ENCODE results near the gene PEX1. TPM values are rescaled to one million over a fixed set of nuclear protein-coding genes. Genes with fewer than 3 reads are reported as not detected.

Gene PEX1
- total and polyA plus RNA-seq, 2 of the 13 experiments (the other 11 are each of a cell fraction or from before 2014, with no cell fraction given), result 16.6 to 22.4 TPM

DNA sequence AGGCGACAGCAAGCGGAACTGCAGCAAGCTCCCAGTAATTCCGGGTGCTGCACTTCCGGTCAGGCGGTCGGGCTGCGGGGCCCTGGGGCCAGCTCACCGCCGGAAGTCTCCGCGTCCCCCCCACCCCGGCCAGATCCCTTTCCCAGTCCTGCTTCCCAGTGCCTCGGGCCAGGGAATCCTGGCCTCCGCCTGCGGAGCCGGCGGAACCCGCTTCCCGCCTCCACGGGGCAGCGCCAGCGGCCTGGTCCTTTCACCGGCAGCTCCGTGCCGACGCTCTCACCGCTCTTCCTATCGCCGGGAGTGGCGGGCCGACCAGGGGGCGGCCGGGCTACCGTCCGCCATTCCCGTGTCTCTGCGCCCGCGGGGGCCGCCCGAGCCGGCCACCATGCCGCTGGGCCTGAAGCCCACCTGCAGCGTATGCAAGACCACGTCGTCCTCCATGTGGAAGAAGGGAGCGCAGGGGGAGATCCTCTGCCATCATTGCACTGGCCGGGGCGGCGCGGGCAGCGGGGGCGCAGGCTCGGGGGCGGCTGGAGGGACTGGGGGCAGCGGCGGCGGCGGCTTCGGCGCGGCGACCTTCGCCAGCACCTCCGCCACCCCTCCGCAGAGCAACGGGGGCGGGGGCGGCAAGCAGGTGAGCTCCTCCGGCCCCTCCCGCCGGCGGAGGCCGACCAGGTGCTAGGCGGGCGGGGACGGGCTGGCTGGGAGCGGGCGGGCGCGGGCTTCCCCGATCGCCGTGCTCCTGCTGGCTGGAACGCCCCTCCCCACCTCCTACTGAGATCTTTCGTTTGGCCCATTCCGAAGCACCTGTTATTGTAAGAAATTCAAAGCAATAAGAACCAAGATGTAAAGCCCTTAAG, 80.7 kb downstream of the PEX1 start, which contains the start of gene GATAD1 (continued):
- TF ChIP-seq, protein P1, sequence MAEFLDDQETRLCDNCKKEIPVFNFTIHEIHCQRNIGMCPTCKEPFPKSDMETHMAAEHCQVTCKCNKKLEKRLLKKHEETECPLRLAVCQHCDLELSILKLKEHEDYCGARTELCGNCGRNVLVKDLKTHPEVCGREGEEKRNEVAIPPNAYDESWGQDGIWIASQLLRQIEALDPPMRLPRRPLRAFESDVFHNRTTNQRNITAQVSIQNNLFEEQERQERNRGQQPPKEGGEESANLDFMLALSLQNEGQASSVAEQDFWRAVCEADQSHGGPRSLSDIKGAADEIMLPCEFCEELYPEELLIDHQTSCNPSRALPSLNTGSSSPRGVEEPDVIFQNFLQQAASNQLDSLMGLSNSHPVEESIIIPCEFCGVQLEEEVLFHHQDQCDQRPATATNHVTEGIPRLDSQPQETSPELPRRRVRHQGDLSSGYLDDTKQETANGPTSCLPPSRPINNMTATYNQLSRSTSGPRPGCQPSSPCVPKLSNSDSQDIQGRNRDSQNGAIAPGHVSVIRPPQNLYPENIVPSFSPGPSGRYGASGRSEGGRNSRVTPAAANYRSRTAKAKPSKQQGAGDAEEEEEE (CRISPR knock-in tag; IDR thresholded peaks at IDR 0.05; ENCODE audit: borderline replicate concordance), result no peak
- 0 out of 2 replicates have a peak, but pooled peaks have one; percentile 30 for TF ChIP-seq NKX3-1 (CRISPR knock-in tag; IDR thresholded peaks at IDR 0.05)
- peak; percentile 57; the same call in 1 of the 2 replicates for TF ChIP-seq ZNF441 (CRISPR knock-in tag; IDR thresholded peaks at IDR 0.05; ENCODE audit: borderline replicate concordance)
- no peak for TF ChIP-seq ZNF160 (CRISPR knock-in tag; IDR thresholded peaks at IDR 0.05)
- TF ChIP-seq, protein P2, sequence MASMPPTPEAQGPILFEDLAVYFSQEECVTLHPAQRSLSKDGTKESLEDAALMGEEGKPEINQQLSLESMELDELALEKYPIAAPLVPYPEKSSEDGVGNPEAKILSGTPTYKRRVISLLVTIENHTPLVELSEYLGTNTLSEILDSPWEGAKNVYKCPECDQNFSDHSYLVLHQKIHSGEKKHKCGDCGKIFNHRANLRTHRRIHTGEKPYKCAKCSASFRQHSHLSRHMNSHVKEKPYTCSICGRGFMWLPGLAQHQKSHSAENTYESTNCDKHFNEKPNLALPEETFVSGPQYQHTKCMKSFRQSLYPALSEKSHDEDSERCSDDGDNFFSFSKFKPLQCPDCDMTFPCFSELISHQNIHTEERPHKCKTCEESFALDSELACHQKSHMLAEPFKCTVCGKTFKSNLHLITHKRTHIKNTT (CRISPR knock-in tag; IDR thresholded peaks at IDR 0.05), result no peak
- TF ChIP-seq REPIN1 (CRISPR knock-in tag; IDR thresholded peaks at IDR 0.05; ENCODE audit: borderline replicate concordance, low read depth), result peak; percentile 76; the same call in 1 of the 2 replicates
- TF ChIP-seq HMG20B (CRISPR knock-in tag; conservative IDR thresholded peaks at IDR 0.05), result no peak
- peak; percentile 73 for TF ChIP-seq ZNF776 (CRISPR knock-in tag; IDR thresholded peaks at IDR 0.05)
- TF ChIP-seq KAT8 (CRISPR knock-in tag; IDR thresholded peaks at IDR 0.05), result peak; percentile 93
- TF ChIP-seq, protein P3, sequence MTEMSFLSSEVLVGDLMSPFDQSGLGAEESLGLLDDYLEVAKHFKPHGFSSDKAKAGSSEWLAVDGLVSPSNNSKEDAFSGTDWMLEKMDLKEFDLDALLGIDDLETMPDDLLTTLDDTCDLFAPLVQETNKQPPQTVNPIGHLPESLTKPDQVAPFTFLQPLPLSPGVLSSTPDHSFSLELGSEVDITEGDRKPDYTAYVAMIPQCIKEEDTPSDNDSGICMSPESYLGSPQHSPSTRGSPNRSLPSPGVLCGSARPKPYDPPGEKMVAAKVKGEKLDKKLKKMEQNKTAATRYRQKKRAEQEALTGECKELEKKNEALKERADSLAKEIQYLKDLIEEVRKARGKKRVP (CRISPR knock-in tag; IDR thresholded peaks at IDR 0.05), result no peak
- TF ChIP-seq, protein P4, sequence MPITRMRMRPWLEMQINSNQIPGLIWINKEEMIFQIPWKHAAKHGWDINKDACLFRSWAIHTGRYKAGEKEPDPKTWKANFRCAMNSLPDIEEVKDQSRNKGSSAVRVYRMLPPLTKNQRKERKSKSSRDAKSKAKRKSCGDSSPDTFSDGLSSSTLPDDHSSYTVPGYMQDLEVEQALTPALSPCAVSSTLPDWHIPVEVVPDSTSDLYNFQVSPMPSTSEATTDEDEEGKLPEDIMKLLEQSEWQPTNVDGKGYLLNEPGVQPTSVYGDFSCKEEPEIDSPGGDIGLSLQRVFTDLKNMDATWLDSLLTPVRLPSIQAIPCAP (CRISPR knock-in tag; IDR thresholded peaks at IDR 0.05; ENCODE audit: low read depth), result no peak
- TF ChIP-seq HES4 (CRISPR knock-in tag; IDR thresholded peaks at IDR 0.05; ENCODE audit: borderline replicate concordance), result no peak
- TF ChIP-seq ZNF563 (CRISPR knock-in tag; IDR thresholded peaks at IDR 0.05), result peak; percentile 47; the same call in 1 of the 2 replicates
- 0 out of 2 replicates have a peak, but pooled peaks have one; percentile 46 for TF ChIP-seq MAF1 (CRISPR knock-in tag; IDR thresholded peaks at IDR 0.05; ENCODE audit: borderline replicate concordance)
- TF ChIP-seq RARA (CRISPR knock-in tag; IDR thresholded peaks at IDR 0.05), result 0 out of 2 replicates have a peak, but pooled peaks have one; percentile 17
- 0 out of 2 replicates have a peak, but pooled peaks have one; percentile 43 for TF ChIP-seq ISX (CRISPR knock-in tag; conservative IDR thresholded peaks at IDR 0.05)
- peak; percentile 78; the same call in 1 of the 2 replicates for TF ChIP-seq SPEN (CRISPR knock-in tag; IDR thresholded peaks at IDR 0.05; ENCODE audit: low read depth)
- TF ChIP-seq, protein P5, sequence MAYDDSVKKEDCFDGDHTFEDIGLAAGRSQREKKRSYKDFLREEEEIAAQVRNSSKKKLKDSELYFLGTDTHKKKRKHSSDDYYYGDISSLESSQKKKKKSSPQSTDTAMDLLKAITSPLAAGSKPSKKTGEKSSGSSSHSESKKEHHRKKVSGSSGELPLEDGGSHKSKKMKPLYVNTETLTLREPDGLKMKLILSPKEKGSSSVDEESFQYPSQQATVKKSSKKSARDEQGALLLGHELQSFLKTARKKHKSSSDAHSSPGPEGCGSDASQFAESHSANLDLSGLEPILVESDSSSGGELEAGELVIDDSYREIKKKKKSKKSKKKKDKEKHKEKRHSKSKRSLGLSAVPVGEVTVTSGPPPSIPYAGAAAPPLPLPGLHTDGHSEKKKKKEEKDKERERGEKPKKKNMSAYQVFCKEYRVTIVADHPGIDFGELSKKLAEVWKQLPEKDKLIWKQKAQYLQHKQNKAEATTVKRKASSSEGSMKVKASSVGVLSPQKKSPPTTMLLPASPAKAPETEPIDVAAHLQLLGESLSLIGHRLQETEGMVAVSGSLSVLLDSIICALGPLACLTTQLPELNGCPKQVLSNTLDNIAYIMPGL (CRISPR knock-in tag; IDR thresholded peaks at IDR 0.05; ENCODE audit: borderline replicate concordance in 1 of 2, low read depth in 1 of 2), result peak; percentile 87 to 97
- TF ChIP-seq HOXA7 (CRISPR knock-in tag; IDR thresholded peaks at IDR 0.05), result no peak
